ENCODE data around the gene ZNF740. TPM values are rescaled to one million over a fixed set of nuclear protein-coding genes. Genes with fewer than 3 reads are reported as not detected.

Gene ZNF740
- total RNA-seq, 1 donor from 2014 or later = 59.6 TPM

DNA sequence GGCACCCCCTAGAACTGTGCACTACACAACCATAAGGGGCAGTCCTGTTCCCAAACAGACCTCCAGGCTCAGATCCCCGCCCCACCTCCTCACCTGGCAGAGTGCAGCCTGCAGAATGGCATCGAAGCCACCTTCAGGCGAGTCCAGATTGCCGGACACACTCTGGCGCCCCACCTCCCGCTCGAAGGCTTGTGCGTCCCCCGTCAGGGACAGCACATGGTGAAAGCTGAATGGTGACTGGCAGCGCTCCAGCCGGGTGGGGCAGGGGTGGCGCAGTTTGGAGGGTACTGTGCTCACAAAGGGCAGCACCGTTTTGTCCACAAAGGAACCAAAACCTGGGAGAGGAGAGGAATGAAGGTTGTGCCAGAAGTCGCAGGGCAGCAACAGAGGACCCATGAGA lies 16.0 kb downstream of the ZNF740 start:
- no peaks in the 10 kb centered on the region for H3K9me3 Mint-ChIP-seq
- no peak for DNase-seq (ENCODE audit: low read depth, low spot score)
- no peak overlapping the region for H3K4me3 Mint-ChIP-seq
- no peak overlapping the region for H3K27ac Mint-ChIP-seq (ENCODE audit: unreplicated experiment)
- H3K4me1 Mint-ChIP-seq = peaks cover 10% of the 10 kb centered on the region
- no peaks in the 10 kb centered on the region for H3K36me3 Mint-ChIP-seq (ENCODE audit: low read depth)
- TF ChIP-seq, protein P1, sequence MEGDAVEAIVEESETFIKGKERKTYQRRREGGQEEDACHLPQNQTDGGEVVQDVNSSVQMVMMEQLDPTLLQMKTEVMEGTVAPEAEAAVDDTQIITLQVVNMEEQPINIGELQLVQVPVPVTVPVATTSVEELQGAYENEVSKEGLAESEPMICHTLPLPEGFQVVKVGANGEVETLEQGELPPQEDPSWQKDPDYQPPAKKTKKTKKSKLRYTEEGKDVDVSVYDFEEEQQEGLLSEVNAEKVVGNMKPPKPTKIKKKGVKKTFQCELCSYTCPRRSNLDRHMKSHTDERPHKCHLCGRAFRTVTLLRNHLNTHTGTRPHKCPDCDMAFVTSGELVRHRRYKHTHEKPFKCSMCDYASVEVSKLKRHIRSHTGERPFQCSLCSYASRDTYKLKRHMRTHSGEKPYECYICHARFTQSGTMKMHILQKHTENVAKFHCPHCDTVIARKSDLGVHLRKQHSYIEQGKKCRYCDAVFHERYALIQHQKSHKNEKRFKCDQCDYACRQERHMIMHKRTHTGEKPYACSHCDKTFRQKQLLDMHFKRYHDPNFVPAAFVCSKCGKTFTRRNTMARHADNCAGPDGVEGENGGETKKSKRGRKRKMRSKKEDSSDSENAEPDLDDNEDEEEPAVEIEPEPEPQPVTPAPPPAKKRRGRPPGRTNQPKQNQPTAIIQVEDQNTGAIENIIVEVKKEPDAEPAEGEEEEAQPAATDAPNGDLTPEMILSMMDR (conservative IDR thresholded peaks at IDR 0.05) = no peak
- peaks cover 69% of the 10 kb centered on the region for H3K27me3 Mint-ChIP-seq (ENCODE audit: low read depth)

DNA sequence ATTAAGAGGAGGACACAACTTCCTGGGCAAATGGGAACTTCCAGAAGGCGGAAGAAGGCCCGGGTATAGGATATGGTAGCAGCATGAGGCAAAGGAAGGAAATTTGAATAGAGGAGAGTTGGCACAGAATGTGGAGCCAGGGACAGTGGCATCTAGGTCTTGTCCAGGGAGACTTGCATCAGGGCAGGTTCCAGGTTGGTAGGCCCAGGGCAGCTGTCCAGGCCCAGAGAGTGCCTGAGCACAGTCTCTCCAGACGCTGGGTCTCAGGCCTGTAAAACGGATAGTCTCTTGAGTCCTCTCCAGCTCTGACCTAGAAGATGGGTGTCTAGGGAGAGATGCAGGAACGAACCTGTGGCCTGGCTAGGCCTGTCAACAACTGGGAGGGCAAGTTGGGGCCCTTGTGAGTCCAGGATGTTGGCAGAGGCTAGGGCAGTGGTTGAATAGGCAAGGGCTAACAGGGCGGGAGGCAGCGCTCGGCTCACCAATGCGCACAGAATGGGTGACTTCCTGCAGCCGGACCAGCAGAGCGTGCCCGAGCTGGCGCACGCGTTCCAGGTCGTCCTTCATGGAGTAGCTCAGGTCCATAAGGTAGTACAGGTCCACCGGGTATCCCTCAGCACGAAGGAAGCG lies 16.6 kb downstream of the ZNF740 start:
- Mint-ChIP-seq H3K4me3 (no peak overlapping the region), H3K27ac (ENCODE audit: unreplicated experiment) (no peak overlapping the region), H3K27me3 (ENCODE audit: low read depth) (peaks cover 69% of the 10 kb centered on the region), H3K9me3 (no peaks in the 10 kb centered on the region), H3K36me3 (ENCODE audit: low read depth) (no peaks in the 10 kb centered on the region), H3K4me1 (peaks cover 10% of the 10 kb centered on the region)
- DNase-seq (ENCODE audit: low read depth, low spot score) = no peak
- TF ChIP-seq, protein P1 (conservative IDR thresholded peaks at IDR 0.05) = no peak

DNA sequence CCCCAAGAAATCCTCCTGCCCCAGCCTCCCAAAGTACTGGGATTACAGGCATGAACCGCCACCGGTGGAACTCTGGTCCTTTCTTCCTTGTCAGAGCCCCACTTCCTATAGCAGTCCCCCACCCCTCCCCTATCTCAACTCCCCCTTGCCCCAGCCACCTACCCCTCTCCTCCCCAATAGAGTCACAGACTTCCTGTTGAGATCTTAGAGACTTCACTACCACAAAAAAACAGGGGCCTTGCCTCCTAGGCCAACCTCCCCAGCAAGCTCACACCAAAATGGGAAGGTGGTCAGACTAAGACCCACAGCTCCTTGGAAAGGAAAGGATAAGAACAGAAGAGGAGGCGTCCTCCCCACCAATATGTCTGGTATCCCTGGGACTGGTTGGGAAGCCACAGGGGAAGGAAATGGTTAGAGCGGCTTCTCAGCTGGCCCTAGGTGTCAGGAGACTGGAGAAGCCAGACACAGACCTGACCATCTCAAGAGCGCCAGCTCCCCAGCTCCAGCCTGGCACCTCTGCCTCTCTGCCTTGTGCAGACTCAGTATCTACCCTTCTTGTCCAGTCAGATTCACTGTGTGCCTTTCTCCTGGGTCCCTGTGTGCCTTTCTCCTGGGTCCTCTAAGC lies 18.1 kb downstream of the ZNF740 start:
- peaks cover 66% of the 10 kb centered on the region for H3K27me3 Mint-ChIP-seq (ENCODE audit: low read depth)
- H3K4me3 Mint-ChIP-seq = no peak overlapping the region
- no peak for DNase-seq (ENCODE audit: low read depth, low spot score)
- H3K4me1 Mint-ChIP-seq = peaks cover 10% of the 10 kb centered on the region
- TF ChIP-seq, protein P1 (conservative IDR thresholded peaks at IDR 0.05) = no peak
- H3K9me3 Mint-ChIP-seq = no peaks in the 10 kb centered on the region
- no peak overlapping the region for H3K27ac Mint-ChIP-seq (ENCODE audit: unreplicated experiment)
- no peaks in the 10 kb centered on the region for H3K36me3 Mint-ChIP-seq (ENCODE audit: low read depth)

DNA sequence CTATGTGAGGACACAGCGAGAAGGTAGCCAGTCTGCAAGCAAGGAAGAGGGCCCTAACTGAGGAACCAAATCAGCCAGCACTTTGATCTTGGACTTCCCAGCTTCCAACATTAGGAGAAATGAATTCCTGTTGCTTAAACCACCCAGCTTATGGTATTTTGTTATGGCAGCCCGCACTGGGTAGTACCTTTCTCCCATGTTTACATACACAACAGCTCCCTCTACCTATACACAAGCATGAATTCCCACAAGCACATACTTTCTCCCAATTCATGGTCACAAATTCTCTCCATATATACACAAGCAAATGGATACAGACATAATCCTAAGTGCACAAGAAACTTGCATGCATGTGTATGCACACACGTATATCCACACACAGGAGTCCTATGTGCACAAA lies 19.2 kb downstream of the ZNF740 start:
- Mint-ChIP-seq H3K36me3 (ENCODE audit: low read depth) (no peaks in the 10 kb centered on the region), H3K9me3 (no peaks in the 10 kb centered on the region), H3K4me3 (no peak overlapping the region), H3K27ac (ENCODE audit: unreplicated experiment) (no peak overlapping the region), H3K4me1 (peaks cover 10% of the 10 kb centered on the region), H3K27me3 (ENCODE audit: low read depth) (peaks cover 55% of the 10 kb centered on the region)
- TF ChIP-seq, protein P1 (conservative IDR thresholded peaks at IDR 0.05) = no peak
- no peak for DNase-seq (ENCODE audit: low read depth, low spot score)

DNA sequence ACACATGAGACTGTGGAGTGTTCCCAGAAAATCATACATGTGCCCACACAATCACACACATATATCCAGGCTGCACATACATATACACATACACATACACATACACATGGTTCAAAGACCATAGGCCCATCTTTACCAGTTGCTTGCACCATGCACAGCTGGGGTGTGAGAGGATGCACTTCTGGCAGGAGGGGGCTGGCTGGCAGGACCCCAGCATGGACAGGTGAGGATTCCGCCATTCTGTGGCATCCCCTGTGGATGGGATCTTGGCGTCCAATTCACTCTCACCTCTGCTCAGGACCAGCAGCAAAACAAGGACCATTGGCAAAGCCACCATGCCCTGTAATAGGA lies 19.6 kb downstream of the ZNF740 start:
- H3K4me3 Mint-ChIP-seq = no peak overlapping the region
- TF ChIP-seq, protein P1 (conservative IDR thresholded peaks at IDR 0.05) = no peak
- H3K9me3 Mint-ChIP-seq = no peaks in the 10 kb centered on the region
- H3K27ac Mint-ChIP-seq (ENCODE audit: unreplicated experiment) = no peak overlapping the region
- no peak for DNase-seq (ENCODE audit: low read depth, low spot score)
- H3K36me3 Mint-ChIP-seq (ENCODE audit: low read depth) = no peaks in the 10 kb centered on the region
- peaks cover 51% of the 10 kb centered on the region for H3K27me3 Mint-ChIP-seq (ENCODE audit: low read depth)
- H3K4me1 Mint-ChIP-seq = peaks cover 10% of the 10 kb centered on the region

All from neural crest cell (in vitro differentiated cells).